GM10266 (cell line): ENCODE data around the gene SPINK5.

Experiments used
- DNase-seq: peaks from one replicate; pipeline ENCODE4 v3.0.0; 2012; ENCODE audit errors: extremely low spot score
- CTCF ChIP-seq: IDR thresholded peaks from 2 replicates; pipeline ENCODE4 v1.5.1; 2012; ENCODE audit warnings: mild to moderate bottlenecking, low read depth; ENCODE audit not compliant: control insufficient read depth, insufficient read depth; ENCODE audit errors: missing control alignments

Gene SPINK5

GRCh38 chr5:148152781-148153180 is 89.0 kb downstream of the SPINK5 start:
- DNase-seq: no peak
- no peak for TF ChIP-seq CTCF

- no peak for TF ChIP-seq CTCF
- DNase-seq: no peak
Observed at GRCh38 chr5:148156609-148157008, 92.8 kb downstream of the SPINK5 start.

GRCh38 chr5:148162038-148162437 is 98.3 kb downstream of the SPINK5 start:
- no peak for TF ChIP-seq CTCF
- no peak for DNase-seq

GRCh38 chr5:148163345-148163744 is 99.6 kb downstream of the SPINK5 start:
- TF ChIP-seq CTCF: no peak
- no peak for DNase-seq

GRCh38 chr5:148166550-148167283 is 102.9 kb downstream of the SPINK5 start:
- no peak for TF ChIP-seq CTCF
- no peak for DNase-seq

GRCh38 chr5:148168246-148168645 is 104.5 kb downstream of the SPINK5 start, which contains the start of gene SPINK14:
Gene SPINK14, plus strand, starts transcription at chr5:148168546. Its CDS starts 1,187 bp downstream, at chr5:148169733.
- no peak for DNase-seq
- no peak for TF ChIP-seq CTCF

- DNase-seq: no peak
- TF ChIP-seq CTCF: no peak
Observed at GRCh38 chr5:148172377-148172776, 108.6 kb downstream of the SPINK5 start.
